Gastroesophageal sphincter (tissue), 3 donors: ENCODE data around the gene TIMM13.

Experiments used
- CTCF ChIP-seq, 4 experiments: fragments of 200-600 bp in 2 of 4; fragments of 450-650 bp in 2 of 4; sonication (generic) in 1 of 4; IDR thresholded peaks; one replicate each; pipeline ENCODE4 v1.5.1; 2017 to 2019; ENCODE audit warnings: antibody characterized with exemption in 4 of 4, mild to moderate bottlenecking in 2 of 4, moderate library complexity in 2 of 4
- EP300 ChIP-seq: sonication (generic); formaldehyde crosslinking; IDR thresholded peaks from one replicate; pipeline ENCODE4 v1.6.1; 2017; ENCODE audit warnings: antibody characterized with exemption, mild to moderate bottlenecking
- POLR2A ChIP-seq, 2 donors: fragments of 450-650 bp; IDR thresholded peaks; one replicate each; pipeline ENCODE4 v1.6.1; 2017; ENCODE audit warnings: antibody characterized with exemption in 2 of 2, mild to moderate bottlenecking in 2 of 2, moderate library complexity in 1 of 2
- POLR2AphosphoS5 ChIP-seq: sonication (generic); formaldehyde crosslinking; IDR thresholded peaks from one replicate; pipeline ENCODE4 v1.6.1; 2017; ENCODE audit warnings: antibody characterized with exemption

- TF ChIP-seq EP300 (no peak), CTCF (IDR thresholded peaks at IDR 0.05) (no peak), POLR2AphosphoS5 (no peak), POLR2A (IDR thresholded peaks at IDR 0.05) (no peak)
Measured at GRCh38 chr19:2454962-2455850, 27.8 kb upstream of the TIMM13 start.
